Measurements from ENCODE around the gene SMAD5.

Gene SMAD5

DNA sequence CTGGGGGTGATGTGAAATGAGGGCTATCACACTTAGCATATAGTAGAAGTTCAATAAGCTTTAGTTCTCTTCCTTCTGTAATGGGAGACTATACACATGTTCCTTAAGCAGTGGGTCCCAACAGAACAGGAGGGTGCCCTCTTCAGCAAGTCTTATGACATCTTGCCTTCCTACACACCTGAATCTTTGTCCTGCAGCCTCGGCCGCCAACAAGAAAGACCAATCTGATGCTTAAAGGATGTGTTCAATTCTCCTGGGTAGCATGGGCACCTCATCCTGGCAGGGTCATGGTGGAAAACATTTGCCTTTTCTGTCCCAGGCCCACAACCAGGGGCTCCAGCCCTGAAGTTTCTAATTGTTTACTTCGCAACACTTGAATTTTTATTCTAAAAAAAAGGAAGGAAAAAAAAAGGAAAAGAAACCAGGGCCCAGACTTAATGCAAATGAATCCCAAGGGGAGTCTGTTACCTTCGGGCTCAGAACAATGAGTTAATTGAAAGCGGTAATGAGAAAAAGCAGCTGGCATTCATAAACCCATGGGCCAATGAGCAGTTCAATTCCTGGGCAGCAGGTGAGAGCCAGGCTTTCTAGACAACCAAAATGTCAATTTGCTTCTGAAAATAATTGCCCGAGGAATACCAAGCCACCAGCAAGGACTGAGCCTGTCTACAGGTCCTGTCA lies 26.2 kb upstream of the SMAD5 start:
- Mint-ChIP-seq H3K9me3 (no peaks in the 10 kb centered on the region), H3K27ac (no peak overlapping the region), H3K4me1 (ENCODE audit: low read depth) (no peaks in the 10 kb centered on the region)

DNA sequence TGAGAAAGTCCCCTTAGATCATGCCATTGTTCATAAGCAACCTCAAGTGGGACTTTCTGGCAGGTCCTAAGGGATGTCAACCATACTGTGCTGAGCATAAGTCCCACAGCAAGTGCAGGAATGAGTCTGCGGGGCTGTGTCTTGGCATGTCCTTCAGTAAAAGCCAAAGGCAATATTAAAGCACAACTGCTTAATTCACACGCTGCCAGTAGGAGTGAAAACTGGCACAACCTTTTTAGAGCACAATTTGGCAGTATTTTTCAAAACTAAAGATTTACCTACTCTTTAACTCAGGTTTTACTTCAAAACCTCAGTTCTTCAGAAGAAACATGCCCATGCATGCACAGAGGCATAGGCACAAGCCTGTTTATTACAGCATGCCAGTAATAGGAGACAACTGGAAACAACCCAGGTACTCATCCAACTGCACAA lies 24.4 kb upstream of the SMAD5 start:
- Mint-ChIP-seq H3K27ac (no peak overlapping the region), H3K4me3 (no peak overlapping the region), H3K36me3 (ENCODE audit: low read depth) (no peaks in the 10 kb centered on the region), H3K9me3 (no peaks in the 10 kb centered on the region), H3K4me1 (ENCODE audit: low read depth) (no peaks in the 10 kb centered on the region), H3K27me3 (ENCODE audit: low read depth) (no peaks in the 10 kb centered on the region)

More for the DNA sequence above, 26.2 kb upstream of the SMAD5 start:
- Mint-ChIP-seq H3K27me3 (ENCODE audit: low read depth) (no peaks in the 10 kb centered on the region), H3K36me3 (ENCODE audit: low read depth) (no peaks in the 10 kb centered on the region), H3K4me3 (no peak overlapping the region)

DNA sequence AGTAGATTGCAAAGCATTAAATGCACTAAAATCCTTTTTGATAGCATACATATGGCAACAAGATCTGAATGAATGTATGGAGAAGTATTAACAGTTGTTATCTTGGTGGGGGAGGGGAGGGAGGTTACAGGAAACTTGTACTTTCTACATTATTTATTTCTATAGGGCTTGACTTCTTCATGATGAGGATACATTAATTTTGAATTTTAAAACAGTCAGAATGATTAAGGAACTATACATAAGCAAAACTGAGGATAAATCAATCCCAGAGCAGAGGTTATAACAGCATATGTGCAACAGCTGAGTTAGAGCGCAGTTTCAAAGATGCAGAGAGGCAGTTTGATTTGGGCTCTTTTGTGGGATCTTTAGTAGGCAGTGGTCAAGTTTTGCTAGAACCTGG lies 23.9 kb upstream of the SMAD5 start:
- no peaks in the 10 kb centered on the region for H3K27me3 Mint-ChIP-seq (ENCODE audit: low read depth)
- H3K9me3 Mint-ChIP-seq: no peaks in the 10 kb centered on the region
- H3K27ac Mint-ChIP-seq: no peak overlapping the region
- H3K4me1 Mint-ChIP-seq (ENCODE audit: low read depth): no peaks in the 10 kb centered on the region
- no peaks in the 10 kb centered on the region for H3K36me3 Mint-ChIP-seq (ENCODE audit: low read depth)
- no peak overlapping the region for H3K4me3 Mint-ChIP-seq

DNA sequence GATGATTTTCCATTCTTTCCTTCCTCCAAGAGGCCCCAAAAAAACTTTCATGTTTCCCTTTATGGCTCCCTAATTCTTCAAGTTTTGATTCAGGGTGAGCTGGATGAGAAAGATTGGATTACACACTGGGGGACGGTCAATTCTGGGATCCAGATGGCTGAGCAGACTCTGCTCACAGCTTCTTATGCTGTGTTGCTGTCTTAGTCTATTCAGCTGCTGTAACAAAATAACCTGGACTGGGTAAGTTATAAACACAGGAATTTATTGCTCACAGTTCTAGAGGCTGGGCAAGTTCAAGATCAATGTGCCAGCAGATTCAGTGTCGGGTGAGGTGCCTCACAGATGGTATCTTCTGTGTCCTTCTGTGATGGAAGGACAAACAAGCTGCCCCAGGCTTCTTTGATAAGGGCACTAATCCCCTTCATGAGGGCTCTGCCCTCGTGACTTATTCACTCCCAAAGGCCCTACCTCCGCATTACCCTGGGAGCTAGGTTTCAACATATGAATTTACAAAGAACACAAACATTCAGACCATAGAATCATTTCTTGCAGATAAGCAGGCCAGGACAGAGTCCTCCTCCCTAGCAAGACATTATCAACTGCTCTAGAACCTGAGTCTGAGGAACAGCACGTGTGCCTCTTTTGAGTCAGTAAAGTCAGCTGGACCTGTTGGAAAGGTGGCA lies 23.1 kb upstream of the SMAD5 start:
- no peaks in the 10 kb centered on the region for H3K4me1 Mint-ChIP-seq (ENCODE audit: low read depth)
- no peaks in the 10 kb centered on the region for H3K27me3 Mint-ChIP-seq (ENCODE audit: low read depth)
- H3K27ac Mint-ChIP-seq: no peak overlapping the region
- no peaks in the 10 kb centered on the region for H3K9me3 Mint-ChIP-seq
- H3K4me3 Mint-ChIP-seq: no peak overlapping the region
- no peaks in the 10 kb centered on the region for H3K36me3 Mint-ChIP-seq (ENCODE audit: low read depth)

DNA sequence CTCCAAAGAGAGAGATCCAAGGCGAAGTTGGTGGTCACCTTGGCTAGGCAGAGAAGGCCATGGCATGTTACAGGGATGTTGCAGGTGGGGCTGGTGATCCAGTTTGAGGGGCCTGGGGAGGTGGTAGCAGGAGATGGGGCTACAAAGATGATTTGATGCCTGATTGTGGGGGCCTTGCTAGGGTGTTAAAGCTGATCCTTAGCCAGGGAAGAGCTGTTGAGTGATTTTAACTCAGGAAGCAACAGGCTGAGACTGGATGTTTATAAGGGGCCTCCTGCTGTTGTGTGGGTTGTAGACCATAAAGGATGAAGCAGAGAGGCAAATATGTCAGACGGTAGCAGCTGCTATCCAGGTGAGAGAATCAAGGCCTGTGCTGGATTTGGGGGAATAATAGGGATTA lies 19.0 kb upstream of the SMAD5 start:
- H3K4me3 Mint-ChIP-seq: no peak overlapping the region
- no peaks in the 10 kb centered on the region for H3K27me3 Mint-ChIP-seq (ENCODE audit: low read depth)
- no peaks in the 10 kb centered on the region for H3K36me3 Mint-ChIP-seq (ENCODE audit: low read depth)
- H3K27ac Mint-ChIP-seq: no peak overlapping the region
- H3K9me3 Mint-ChIP-seq: no peaks in the 10 kb centered on the region
- no peaks in the 10 kb centered on the region for H3K4me1 Mint-ChIP-seq (ENCODE audit: low read depth)

DNA sequence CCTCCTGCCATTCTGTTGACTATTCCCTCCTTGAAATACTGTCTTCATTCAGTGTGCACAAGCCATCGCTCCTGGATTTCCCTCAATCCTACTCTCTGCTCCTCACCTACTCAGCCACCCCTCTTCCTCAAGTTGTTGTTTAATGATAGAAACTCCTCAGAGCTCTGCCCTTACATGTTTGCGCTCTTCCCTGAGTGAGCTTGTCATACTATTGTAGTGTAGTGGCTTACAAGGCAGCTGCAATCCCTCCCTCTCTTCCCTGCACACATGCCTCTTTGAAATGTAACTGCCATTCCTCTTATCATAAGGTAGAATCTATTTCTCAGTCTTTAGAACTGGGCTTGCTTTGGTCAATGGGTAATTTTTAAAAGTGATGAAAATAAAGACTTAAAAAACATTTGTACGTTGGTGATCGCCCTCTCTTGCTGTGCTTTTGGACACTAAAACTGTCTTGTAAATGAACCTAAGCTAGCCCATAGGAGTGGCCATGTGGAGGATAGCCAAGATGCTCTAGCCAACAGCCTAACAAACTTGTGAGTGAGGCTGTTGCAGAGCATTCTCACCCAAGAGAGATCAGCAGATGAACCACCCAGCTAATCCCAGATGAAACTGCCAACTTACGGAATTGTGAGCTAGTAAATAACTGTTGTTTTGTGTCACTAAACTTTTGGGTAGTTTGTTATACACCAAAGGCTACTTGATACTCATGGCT lies 18.1 kb upstream of the SMAD5 start:
- no peaks in the 10 kb centered on the region for H3K9me3 Mint-ChIP-seq
- H3K4me3 Mint-ChIP-seq: no peak overlapping the region
- H3K27me3 Mint-ChIP-seq (ENCODE audit: low read depth): no peaks in the 10 kb centered on the region
- no peaks in the 10 kb centered on the region for H3K4me1 Mint-ChIP-seq (ENCODE audit: low read depth)
- no peak overlapping the region for H3K27ac Mint-ChIP-seq
- no peaks in the 10 kb centered on the region for H3K36me3 Mint-ChIP-seq (ENCODE audit: low read depth)

DNA sequence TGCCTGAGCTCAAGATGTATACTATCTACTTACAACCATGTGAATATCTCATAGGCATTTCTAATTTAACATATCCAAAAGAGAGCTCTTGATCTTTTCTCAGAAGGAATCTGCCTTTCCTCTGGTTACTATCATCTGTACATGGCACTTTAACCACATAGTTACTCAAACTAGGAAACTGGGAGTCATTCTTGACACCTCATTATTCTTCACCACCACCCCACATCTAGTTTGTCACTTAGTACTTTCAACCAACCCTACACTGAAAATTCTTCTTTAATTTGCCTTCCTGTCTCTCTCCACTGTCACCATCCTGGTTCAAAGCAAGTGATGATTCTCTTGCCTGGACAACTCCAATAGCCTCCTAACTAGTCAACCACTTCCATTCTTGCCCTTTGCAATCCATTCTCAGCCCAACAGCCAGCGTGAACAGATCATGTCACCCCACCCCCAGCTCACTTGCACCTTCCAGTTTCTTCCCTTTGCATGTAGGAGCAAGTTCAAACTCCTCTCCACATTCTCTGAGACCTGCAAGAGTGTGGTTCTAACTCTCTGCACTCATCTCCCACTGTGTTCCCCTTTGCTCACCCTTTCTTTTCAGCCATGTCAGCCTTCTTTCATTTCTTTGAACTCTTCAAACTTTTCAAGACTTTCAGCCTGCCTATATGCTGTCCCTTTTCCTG lies 17.3 kb upstream of the SMAD5 start:
- no peaks in the 10 kb centered on the region for H3K27me3 Mint-ChIP-seq (ENCODE audit: low read depth)
- no peak overlapping the region for H3K4me3 Mint-ChIP-seq
- no peaks in the 10 kb centered on the region for H3K9me3 Mint-ChIP-seq
- no peak overlapping the region for H3K27ac Mint-ChIP-seq
- H3K4me1 Mint-ChIP-seq (ENCODE audit: low read depth): no peaks in the 10 kb centered on the region
- no peaks in the 10 kb centered on the region for H3K36me3 Mint-ChIP-seq (ENCODE audit: low read depth)

DNA sequence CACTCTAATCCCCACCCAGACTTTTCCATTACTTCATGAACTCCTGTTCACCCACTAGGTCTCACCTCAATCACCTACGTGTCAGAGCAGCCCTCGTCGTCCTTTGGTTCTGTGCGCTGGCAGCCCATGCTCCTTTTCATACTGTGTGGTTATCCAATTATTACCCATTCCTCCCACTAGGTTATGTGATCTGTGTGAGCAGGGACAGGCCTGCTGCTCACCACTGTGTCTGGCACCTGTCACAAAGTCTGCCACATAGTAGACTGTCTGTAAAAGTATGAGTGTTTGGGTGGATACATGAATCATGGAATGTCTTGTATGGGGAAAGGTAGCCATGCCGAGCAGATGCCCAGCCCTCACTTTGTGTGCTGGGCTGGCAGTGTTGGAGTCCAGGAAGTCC lies 12.1 kb upstream of the SMAD5 start:
- Mint-ChIP-seq H3K4me3 (no peak overlapping the region), H3K4me1 (ENCODE audit: low read depth) (no peaks in the 10 kb centered on the region), H3K27me3 (ENCODE audit: low read depth) (peaks cover 12% of the 10 kb centered on the region), H3K27ac (no peak overlapping the region), H3K9me3 (no peaks in the 10 kb centered on the region), H3K36me3 (ENCODE audit: low read depth) (no peaks in the 10 kb centered on the region)

DNA sequence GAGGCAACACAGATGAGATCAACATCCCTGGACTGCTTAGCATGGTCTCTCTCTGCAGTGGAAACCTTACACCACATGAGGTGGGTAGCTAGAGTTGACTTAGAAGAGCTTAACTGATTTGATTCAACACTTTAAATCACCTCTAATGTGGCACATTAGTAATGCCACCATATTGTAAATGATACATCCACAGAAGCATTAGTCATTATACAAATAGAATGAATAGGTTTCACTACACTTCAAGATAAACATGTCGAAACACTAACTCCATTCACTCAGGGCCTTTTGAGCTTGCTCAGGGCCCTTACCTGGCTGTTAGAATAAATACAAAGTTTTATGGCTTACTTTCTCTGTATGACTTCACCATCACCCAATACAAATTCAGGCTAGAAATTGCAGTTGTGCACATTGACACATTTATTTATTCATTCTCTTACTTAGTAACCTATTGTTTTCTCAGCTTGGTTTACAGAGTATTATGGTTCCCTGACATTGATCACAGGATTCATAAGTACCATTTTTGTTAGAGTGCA lies 9.3 kb upstream of the SMAD5 start:
- Mint-ChIP-seq H3K27me3 (ENCODE audit: low read depth) (peaks cover 28% of the 10 kb centered on the region), H3K9me3 (no peaks in the 10 kb centered on the region), H3K27ac (no peak overlapping the region), H3K4me1 (ENCODE audit: low read depth) (no peaks in the 10 kb centered on the region), H3K4me3 (no peak overlapping the region), H3K36me3 (ENCODE audit: low read depth) (no peaks in the 10 kb centered on the region)

DNA sequence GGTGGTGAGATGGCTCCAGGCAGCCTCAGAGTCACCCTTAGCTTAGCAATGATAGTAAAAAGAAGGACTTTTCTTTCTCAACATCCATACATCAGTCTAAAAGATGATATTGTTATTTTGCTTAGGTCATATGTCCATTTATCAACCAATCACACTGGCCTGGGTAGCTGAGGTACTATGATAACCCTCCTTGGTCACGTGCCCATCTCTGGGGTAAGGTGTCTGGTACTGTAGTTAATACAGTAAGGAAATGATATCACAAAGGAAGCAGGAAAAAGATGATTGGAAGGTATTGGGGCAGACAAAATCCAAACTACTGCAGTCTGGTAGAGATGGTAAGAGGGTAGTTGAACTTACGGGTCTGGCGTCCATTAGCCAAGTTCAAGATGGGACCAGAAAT lies 5.1 kb upstream of the SMAD5 start:
- no peak overlapping the region for H3K4me3 Mint-ChIP-seq
- no peaks in the 10 kb centered on the region for H3K9me3 Mint-ChIP-seq
- no peaks in the 10 kb centered on the region for H3K36me3 Mint-ChIP-seq (ENCODE audit: low read depth)
- H3K4me1 Mint-ChIP-seq (ENCODE audit: low read depth): peaks cover 4% of the 10 kb centered on the region
- H3K27me3 Mint-ChIP-seq (ENCODE audit: low read depth): peaks cover 48% of the 10 kb centered on the region
- H3K27ac Mint-ChIP-seq: no peak overlapping the region

DNA sequence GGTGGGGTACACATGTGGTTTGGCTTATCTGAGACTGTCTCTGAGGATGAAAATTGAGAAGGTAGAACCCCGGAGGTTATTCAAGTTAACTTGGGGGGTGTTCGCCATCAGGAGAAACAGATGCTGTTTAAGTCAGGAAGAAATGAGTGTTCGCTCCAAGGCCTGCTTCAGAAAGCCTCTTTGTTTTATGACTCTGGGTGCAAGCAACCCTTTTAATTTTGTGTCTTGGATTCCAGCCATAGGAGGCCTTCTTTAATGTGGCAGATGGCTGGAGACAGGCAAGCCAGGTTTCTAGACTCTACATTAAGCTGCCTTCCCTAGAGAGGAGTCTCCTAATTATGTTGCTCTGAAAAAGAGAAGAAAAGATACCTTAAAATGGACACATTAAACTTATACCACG lies 4.2 kb upstream of the SMAD5 start:
- no peaks in the 10 kb centered on the region for H3K36me3 Mint-ChIP-seq (ENCODE audit: low read depth)
- peaks cover 51% of the 10 kb centered on the region for H3K27me3 Mint-ChIP-seq (ENCODE audit: low read depth)
- no peak overlapping the region for H3K4me3 Mint-ChIP-seq
- H3K9me3 Mint-ChIP-seq: no peaks in the 10 kb centered on the region
- peaks cover 4% of the 10 kb centered on the region for H3K4me1 Mint-ChIP-seq (ENCODE audit: low read depth)
- no peak overlapping the region for H3K27ac Mint-ChIP-seq

DNA sequence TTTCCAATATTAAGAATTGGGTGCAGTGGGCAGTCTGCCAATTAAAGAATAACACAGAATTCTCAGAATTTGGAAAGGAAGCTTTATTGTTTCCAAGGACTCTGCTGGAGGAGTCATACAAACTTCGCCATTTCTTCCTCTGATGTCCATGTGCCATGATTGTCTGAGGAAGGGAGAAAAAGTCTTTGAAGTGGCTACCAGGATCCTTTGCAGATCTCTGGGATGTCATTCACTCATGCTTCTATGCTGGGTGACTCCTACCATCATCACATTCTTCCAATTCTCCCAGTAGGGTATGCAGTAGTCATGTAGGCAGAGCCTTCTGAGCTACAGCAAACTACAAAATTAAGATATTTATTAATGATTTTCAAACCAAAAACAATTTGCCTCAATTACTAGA lies 3.2 kb upstream of the SMAD5 start:
- Mint-ChIP-seq H3K4me1 (ENCODE audit: low read depth) (peaks cover 10% of the 10 kb centered on the region), H3K4me3 (no peak overlapping the region), H3K27me3 (ENCODE audit: low read depth) (peaks cover 53% of the 10 kb centered on the region), H3K36me3 (ENCODE audit: low read depth) (no peaks in the 10 kb centered on the region), H3K27ac (no peak overlapping the region), H3K9me3 (no peaks in the 10 kb centered on the region)

DNA sequence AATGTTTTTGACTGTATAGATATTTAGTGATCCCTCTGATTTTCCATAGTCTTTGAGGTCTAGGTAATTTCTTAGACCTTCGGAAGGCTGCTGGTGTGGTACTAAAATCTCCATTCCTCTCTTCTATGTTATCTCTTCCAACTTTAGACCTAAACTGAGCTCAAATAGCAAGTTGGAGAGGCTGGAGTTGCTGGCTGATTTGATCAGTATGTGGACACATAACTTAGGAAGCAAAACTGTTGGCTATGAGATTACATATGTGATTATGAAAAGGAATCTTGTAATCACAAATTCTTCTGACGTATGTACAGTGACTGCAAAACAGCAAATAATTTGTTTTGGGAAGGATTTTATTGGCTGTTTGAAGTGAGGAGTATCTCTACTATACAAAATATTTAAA lies 2.1 kb upstream of the SMAD5 start:
- Mint-ChIP-seq H3K9me3 (no peaks in the 10 kb centered on the region), H3K4me1 (ENCODE audit: low read depth) (peaks cover 12% of the 10 kb centered on the region), H3K36me3 (ENCODE audit: low read depth) (no peaks in the 10 kb centered on the region), H3K27me3 (ENCODE audit: low read depth) (peaks cover 57% of the 10 kb centered on the region), H3K4me3 (no peak overlapping the region), H3K27ac (no peak overlapping the region)

DNA sequence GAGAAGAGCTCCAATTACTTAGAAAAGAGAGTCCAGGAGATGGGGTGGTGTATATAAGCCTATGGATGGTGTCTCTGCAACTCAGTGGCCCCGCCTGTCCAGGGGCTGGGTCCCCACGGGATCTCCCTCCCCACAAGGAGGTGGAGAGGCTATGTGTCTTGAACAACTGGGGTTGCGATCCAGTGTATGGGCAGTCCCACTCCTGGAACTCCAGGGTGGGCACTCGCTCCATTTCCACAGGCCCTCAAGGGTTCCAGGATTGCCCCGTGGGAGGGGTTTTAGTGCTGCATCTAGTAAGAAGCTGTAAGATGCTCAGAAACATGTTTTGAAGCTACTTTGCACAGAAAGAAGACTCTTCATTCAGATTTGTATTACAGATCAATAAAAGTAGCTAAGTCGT lies 558 bp upstream of the SMAD5 start:
- H3K27me3 Mint-ChIP-seq (ENCODE audit: low read depth): peaks cover 49% of the 10 kb centered on the region
- peak overlapping the region; percentile 84 for H3K4me3 Mint-ChIP-seq
- H3K9me3 Mint-ChIP-seq: no peaks in the 10 kb centered on the region

More for the DNA sequence above, 558 bp upstream of the SMAD5 start:
- Mint-ChIP-seq H3K27ac (no peak overlapping the region), H3K4me1 (ENCODE audit: low read depth) (peaks cover 12% of the 10 kb centered on the region), H3K36me3 (ENCODE audit: low read depth) (no peaks in the 10 kb centered on the region)
